ENCODE results near the gene EXOC3L4. TPM values are rescaled to one million over a fixed set of nuclear protein-coding genes. Genes with fewer than 3 reads are reported as not detected.

Gene EXOC3L4
- total and polyA plus RNA-seq, 2 donors (not counting 1 experiment from before 2014, with no cell fraction given), result 0.39 to 0.50 TPM

- Histone ChIP-seq H3K79me2 (ENCODE audit: control insufficient read depth, insufficient read depth, low read length) (no peaks in the 10 kb centered on the region), H3K27ac (ENCODE audit: insufficient read depth, low read length) (no peak overlapping the region), H4K20me1 (ENCODE audit: control insufficient read depth, extremely low read depth, insufficient read depth, low read length) (no peaks in the 10 kb centered on the region), H3K36me3 (ENCODE audit: control insufficient read depth, insufficient read depth, low read length) (no peaks in the 10 kb centered on the region), H3K9me3 (ENCODE audit: control insufficient read depth, insufficient read depth, low read depth, low read length) (no peaks in the 10 kb centered on the region), H3K4me3 (replicated peaks in 1 of 4; ENCODE audit: control extremely low read depth in 1 of 4, insufficient read depth in 1 of 4, low read depth in 3 of 4, low read length in 4 of 4) (no peak overlapping the region), H2AFZ (ENCODE audit: low read length) (no peak overlapping the region), H3K4me2 (ENCODE audit: extremely low read depth, insufficient read depth, low read length) (no peak overlapping the region), H3K4me1 (ENCODE audit: control insufficient read depth, extremely low read depth, insufficient read depth, low read length) (peaks cover 5% of the 10 kb centered on the region), H3K27me3 (ENCODE audit: control insufficient read depth, insufficient read depth, low read length) (peaks cover 28% of the 10 kb centered on the region), H3K9ac (ENCODE audit: insufficient read depth, low read length) (no peak overlapping the region)
- DNase-seq (ENCODE audit: low read depth in 2 of 2), result no peak
- TF ChIP-seq EZH2 (IDR thresholded peaks at IDR 0.05; ENCODE audit: low read length, missing control alignments), result no peak
- TF ChIP-seq, protein P1, sequence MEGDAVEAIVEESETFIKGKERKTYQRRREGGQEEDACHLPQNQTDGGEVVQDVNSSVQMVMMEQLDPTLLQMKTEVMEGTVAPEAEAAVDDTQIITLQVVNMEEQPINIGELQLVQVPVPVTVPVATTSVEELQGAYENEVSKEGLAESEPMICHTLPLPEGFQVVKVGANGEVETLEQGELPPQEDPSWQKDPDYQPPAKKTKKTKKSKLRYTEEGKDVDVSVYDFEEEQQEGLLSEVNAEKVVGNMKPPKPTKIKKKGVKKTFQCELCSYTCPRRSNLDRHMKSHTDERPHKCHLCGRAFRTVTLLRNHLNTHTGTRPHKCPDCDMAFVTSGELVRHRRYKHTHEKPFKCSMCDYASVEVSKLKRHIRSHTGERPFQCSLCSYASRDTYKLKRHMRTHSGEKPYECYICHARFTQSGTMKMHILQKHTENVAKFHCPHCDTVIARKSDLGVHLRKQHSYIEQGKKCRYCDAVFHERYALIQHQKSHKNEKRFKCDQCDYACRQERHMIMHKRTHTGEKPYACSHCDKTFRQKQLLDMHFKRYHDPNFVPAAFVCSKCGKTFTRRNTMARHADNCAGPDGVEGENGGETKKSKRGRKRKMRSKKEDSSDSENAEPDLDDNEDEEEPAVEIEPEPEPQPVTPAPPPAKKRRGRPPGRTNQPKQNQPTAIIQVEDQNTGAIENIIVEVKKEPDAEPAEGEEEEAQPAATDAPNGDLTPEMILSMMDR (conservative IDR thresholded peaks at IDR 0.05 in 1 of 2, IDR thresholded peaks at IDR 0.05 in 1 of 2; ENCODE audit: low read depth in 1 of 2, low read length in 2 of 2), result no peak
These were observed 6.0 kb downstream of the EXOC3L4 start for GRCh38 chr14:103100281-103101121.

- H3K4me1 ChIP-seq (ENCODE audit: control insufficient read depth, extremely low read depth, insufficient read depth, low read length), result peaks cover 5% of the 10 kb centered on the region
- no peaks in the 10 kb centered on the region for H4K20me1 ChIP-seq (ENCODE audit: control insufficient read depth, extremely low read depth, insufficient read depth, low read length)
- H3K27me3 ChIP-seq (ENCODE audit: control insufficient read depth, insufficient read depth, low read length), result peaks cover 28% of the 10 kb centered on the region
- no peak overlapping the region for H3K4me3 ChIP-seq (replicated peaks in 1 of 4; ENCODE audit: control extremely low read depth in 1 of 4, insufficient read depth in 1 of 4, low read depth in 3 of 4, low read length in 4 of 4)
- no peak overlapping the region for H3K27ac ChIP-seq (ENCODE audit: insufficient read depth, low read length)
- no peak for DNase-seq (ENCODE audit: low read depth in 2 of 2)
- H3K9ac ChIP-seq (ENCODE audit: insufficient read depth, low read length), result no peak overlapping the region
- no peaks in the 10 kb centered on the region for H3K79me2 ChIP-seq (ENCODE audit: control insufficient read depth, insufficient read depth, low read length)
- H3K36me3 ChIP-seq (ENCODE audit: control insufficient read depth, insufficient read depth, low read length), result no peaks in the 10 kb centered on the region
- H2AFZ ChIP-seq (ENCODE audit: low read length), result no peak overlapping the region
- H3K4me2 ChIP-seq (ENCODE audit: extremely low read depth, insufficient read depth, low read length), result no peak overlapping the region
- no peaks in the 10 kb centered on the region for H3K9me3 ChIP-seq (ENCODE audit: control insufficient read depth, insufficient read depth, low read depth, low read length)
- TF ChIP-seq, protein P1 (conservative IDR thresholded peaks at IDR 0.05 in 1 of 2, IDR thresholded peaks at IDR 0.05 in 1 of 2; ENCODE audit: low read depth in 1 of 2, low read length in 2 of 2), result no peak
- no peak for TF ChIP-seq EZH2 (IDR thresholded peaks at IDR 0.05; ENCODE audit: low read length, missing control alignments)
These were observed 6.9 kb downstream of the EXOC3L4 start for GRCh38 chr14:103101257-103101962.

DNA sequence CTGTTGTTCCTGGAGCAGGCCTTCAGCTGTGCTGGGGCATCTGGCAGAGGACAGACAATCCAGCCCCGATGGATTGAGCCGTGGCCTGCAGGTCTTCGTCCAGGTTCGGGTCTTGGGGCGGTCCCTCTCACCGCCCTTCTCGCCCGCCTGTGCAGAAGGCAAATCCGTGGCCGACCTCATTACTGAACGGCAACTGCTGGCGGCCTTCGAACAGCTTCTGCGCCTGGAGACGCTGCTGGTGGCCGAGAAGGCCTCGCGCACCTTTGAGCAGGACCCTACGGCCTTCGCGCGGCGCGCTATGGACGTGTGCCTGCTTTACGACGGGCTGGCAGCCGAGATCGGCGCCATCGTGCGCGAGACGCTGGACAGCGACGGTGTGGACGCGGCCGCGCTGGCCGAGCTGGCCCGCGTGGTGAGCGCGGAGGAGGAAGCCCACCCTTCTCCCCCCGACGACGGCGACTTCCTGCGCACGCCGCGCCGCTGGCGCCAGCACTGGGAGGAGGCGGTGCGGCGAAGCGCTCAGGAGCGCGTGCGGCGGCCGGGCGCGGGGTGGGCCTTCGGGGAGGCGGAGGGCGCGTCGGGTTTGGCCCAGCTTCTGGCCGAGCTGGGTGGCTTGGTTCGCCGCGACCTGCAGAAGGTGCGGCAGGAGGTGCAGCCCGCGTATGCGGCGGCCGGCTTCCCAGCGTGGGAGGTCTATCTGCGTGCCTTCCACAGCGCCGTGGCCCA, 7.6 kb downstream of the EXOC3L4 start:
- Histone ChIP-seq H3K36me3 (ENCODE audit: control insufficient read depth, insufficient read depth, low read length) (no peaks in the 10 kb centered on the region), H4K20me1 (ENCODE audit: control insufficient read depth, extremely low read depth, insufficient read depth, low read length) (no peaks in the 10 kb centered on the region), H3K27ac (ENCODE audit: insufficient read depth, low read length) (no peak overlapping the region), H3K27me3 (ENCODE audit: control insufficient read depth, insufficient read depth, low read length) (peaks cover 28% of the 10 kb centered on the region), H3K9ac (ENCODE audit: insufficient read depth, low read length) (no peak overlapping the region), H2AFZ (ENCODE audit: low read length) (no peak overlapping the region), H3K4me2 (ENCODE audit: extremely low read depth, insufficient read depth, low read length) (no peak overlapping the region), H3K4me3 (replicated peaks in 1 of 4; ENCODE audit: control extremely low read depth in 1 of 4, insufficient read depth in 1 of 4, low read depth in 3 of 4, low read length in 4 of 4) (no peak overlapping the region), H3K4me1 (ENCODE audit: control insufficient read depth, extremely low read depth, insufficient read depth, low read length) (peaks cover 5% of the 10 kb centered on the region), H3K9me3 (ENCODE audit: control insufficient read depth, insufficient read depth, low read depth, low read length) (no peaks in the 10 kb centered on the region), H3K79me2 (ENCODE audit: control insufficient read depth, insufficient read depth, low read length) (no peaks in the 10 kb centered on the region)
- peak in 1 of 2 donors; percentile 26 for DNase-seq (ENCODE audit: low read depth in 2 of 2)
- peak; percentile 41 for TF ChIP-seq EZH2 (IDR thresholded peaks at IDR 0.05; ENCODE audit: low read length, missing control alignments)
- TF ChIP-seq, protein P1 (conservative IDR thresholded peaks at IDR 0.05 in 1 of 2, IDR thresholded peaks at IDR 0.05 in 1 of 2; ENCODE audit: low read depth in 1 of 2, low read length in 2 of 2), result no peak
